IPS-20b (cell line): Measurements from ENCODE around the gene CZIB.
A peak's percentile ranks its signal among the peaks of the same experiment; 100 is the strongest.
"Not testable (repeated sequence)": the region's sequence is repeated elsewhere in the genome, so short reads cannot be mapped to it uniquely, and the experiment has no call there.

Experiments used
- H3K27ac ChIP-seq: one replicate; pipeline ENCODE4 v1.5.1; 2013; ENCODE audit warnings: low read length
- H3K27me3 ChIP-seq: 2 replicates; pipeline ENCODE4 v1.6.1; 2013; ENCODE audit warnings: mild to moderate bottlenecking, low read length, inconsistent platforms; ENCODE audit not compliant: insufficient read depth
- H3K36me3 ChIP-seq: 2 replicates; pipeline ENCODE4 v1.6.1; 2013; ENCODE audit warnings: low read depth, mild to moderate bottlenecking, inconsistent platforms, low read length, moderate library complexity; ENCODE audit not compliant: insufficient read depth
- H3K4me1 ChIP-seq: 2 replicates; pipeline ENCODE4 v1.6.1; 2013; ENCODE audit warnings: mild to moderate bottlenecking, control low read depth, inconsistent platforms, low read length, moderate library complexity; ENCODE audit not compliant: insufficient read depth
- H3K4me3 ChIP-seq: 2 replicates; pipeline ENCODE4 v1.5.1; 2013; ENCODE audit warnings: mild to moderate bottlenecking, low read length, inconsistent platforms
- H3K9ac ChIP-seq: 2 replicates; pipeline ENCODE4 v1.6.1; 2013; ENCODE audit warnings: low read depth, mild to moderate bottlenecking, inconsistent platforms, low read length, moderate library complexity
- H3K9me3 ChIP-seq: 2 replicates; pipeline ENCODE4 v1.6.1; 2013; ENCODE audit warnings: mild to moderate bottlenecking, low read depth, low read length, inconsistent platforms; ENCODE audit not compliant: insufficient read depth

CZIB gene

GRCh38 chr1:53198241-53198651 is 22.2 kb downstream of the CZIB start:
- peaks cover 10% of the 10 kb centered on the region; the same call in 1 of the 2 replicates for H3K4me1 ChIP-seq

GRCh38 chr1:53197291-53198200 is 22.9 kb downstream of the CZIB start:
- peak overlapping the region; percentile 96 for H3K9ac ChIP-seq
- H3K36me3 ChIP-seq = peaks cover 18% of the 10 kb centered on the region
- peak overlapping the region; percentile 97 for H3K4me3 ChIP-seq

More at GRCh38 chr1:53198241-53198651, 22.2 kb downstream of the CZIB start:
- H3K4me3 ChIP-seq = peak overlapping the region; percentile 97; the same call in 1 of the 2 replicates
- H3K9me3 ChIP-seq = no peaks in the 10 kb centered on the region
- no peak overlapping the region for H3K27ac ChIP-seq
- H3K9ac ChIP-seq = no peak overlapping the region; the same call in 1 of the 2 replicates
- H3K36me3 ChIP-seq = peaks cover 25% of the 10 kb centered on the region
- H3K27me3 ChIP-seq = peaks cover 12% of the 10 kb centered on the region

DNA sequence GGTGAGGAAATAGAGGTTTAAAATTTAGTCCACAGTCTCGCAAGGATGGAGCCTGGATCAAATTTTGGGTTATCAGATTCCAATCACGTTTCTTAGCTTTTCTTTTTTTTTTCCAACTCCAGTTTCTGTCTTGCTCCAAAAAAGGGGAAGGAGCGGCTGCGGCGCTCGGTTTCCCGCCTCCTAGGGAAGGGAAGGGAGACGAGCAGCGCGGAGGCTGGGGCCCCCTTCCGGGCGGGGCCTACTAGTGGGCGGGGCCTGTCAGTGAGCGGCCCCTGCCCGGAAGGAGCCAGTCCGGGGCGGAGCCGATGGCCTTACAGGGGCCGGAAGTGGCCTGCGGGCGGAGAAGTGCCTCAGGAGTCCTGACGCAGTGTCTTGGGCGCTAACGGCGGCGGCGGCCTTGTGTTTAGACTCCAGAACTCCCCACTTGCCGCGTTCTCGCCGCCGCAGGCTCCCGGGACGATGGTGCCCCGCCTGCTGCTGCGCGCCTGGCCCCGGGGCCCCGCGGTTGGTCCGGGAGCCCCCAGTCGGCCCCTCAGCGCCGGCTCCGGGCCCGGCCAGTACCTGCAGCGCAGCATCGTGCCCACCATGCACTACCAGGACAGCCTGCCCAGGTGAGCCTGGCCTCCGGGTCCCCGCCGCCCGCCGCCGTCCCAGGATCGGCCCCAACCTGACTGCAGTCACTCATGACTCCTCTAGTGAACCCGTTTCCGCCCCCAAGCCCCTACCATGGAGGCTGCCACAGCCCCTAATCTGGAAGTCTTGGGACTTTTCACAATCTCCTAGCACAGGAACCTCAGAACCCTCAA is 23.7 kb downstream of the CZIB start, which contains the start of gene CPT2:
Gene CPT2, plus strand, starts transcription at position 340 of the 806 bp plus-strand sequence. Its CDS starts 120 bp downstream, at position 460.
- H3K9me3 ChIP-seq = no peaks in the 10 kb centered on the region
- peak within 1 kb of the TSS; percentile 67 for H3K27ac ChIP-seq
- H3K4me1 ChIP-seq = peaks cover 10% of the 10 kb centered on the region; the same call in 1 of the 2 replicates
- H3K27me3 ChIP-seq = peaks cover 12% of the 10 kb centered on the region
- H3K9ac ChIP-seq = peak within 1 kb of the TSS; percentile 96
- 0 out of 2 replicates have a peak, but pooled peaks cover 9% of the 10 kb centered on the region for H3K36me3 ChIP-seq
- H3K4me3 ChIP-seq = peak within 1 kb of the TSS; percentile 97

More at GRCh38 chr1:53197291-53198200, 22.9 kb downstream of the CZIB start:
- Histone ChIP-seq H3K4me1 (peaks cover 10% of the 10 kb centered on the region; the same call in 1 of the 2 replicates), H3K9me3 (no peaks in the 10 kb centered on the region), H3K27me3 (peaks cover 12% of the 10 kb centered on the region), H3K27ac (peak overlapping the region; percentile 67)

GRCh38 chr1:53196017-53196484 is 24.4 kb downstream of the CZIB start:
- Histone ChIP-seq H3K27me3 (peaks cover 12% of the 10 kb centered on the region), H3K36me3 (0 out of 2 replicates have a peak, but pooled peaks cover 3% of the 10 kb centered on the region), H3K4me1 (peaks cover 10% of the 10 kb centered on the region; the same call in 1 of the 2 replicates), H3K9me3 (no peaks in the 10 kb centered on the region), H3K4me3 (peak overlapping the region; percentile 97), H3K9ac (peak overlapping the region; percentile 96; the same call in 1 of the 2 replicates), H3K27ac (no peak overlapping the region)

DNA sequence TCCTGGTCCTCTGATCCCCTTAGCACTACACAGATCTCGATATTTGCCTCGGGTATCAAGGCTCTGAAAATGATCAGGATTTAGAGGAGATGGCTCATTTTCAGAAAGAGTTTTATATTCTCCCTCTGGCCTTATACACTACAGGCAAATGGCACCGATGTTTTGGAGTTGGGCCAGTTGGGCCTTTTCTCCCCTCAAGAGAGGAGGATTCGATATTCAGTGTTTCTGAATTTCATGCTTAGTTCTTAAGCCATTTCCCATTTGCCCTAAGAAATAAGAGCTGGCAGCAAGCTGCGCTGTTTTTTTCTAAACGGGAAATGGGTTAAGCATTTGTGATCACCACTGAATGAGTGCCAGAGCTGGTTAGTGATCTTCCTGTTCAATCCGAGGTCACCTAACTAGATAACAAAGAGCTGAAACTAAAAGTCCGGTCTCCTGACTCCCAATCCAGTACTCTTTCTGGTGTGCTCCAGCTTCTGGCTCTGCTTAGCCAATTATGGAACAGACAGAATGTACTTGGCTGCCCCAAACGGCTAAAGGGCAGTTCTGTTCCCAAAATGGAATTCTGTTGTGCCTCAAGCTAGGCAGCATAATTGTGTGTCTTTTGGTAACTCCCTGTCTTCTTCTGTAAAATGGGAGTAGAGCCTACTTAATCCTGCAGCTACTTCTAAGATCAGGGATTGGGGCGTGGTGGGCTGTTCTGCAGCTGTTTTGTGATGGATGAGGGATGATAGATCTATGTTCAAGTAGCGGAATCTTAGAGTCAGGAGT is 25.0 kb downstream of the CZIB start:
- H3K9ac ChIP-seq = peak overlapping the region; percentile 96; the same call in 1 of the 2 replicates
- H3K27ac ChIP-seq = no peak overlapping the region
- peaks cover 12% of the 10 kb centered on the region for H3K27me3 ChIP-seq
- H3K9me3 ChIP-seq = no peaks in the 10 kb centered on the region
- H3K36me3 ChIP-seq = no peaks in the 10 kb centered on the region
- H3K4me3 ChIP-seq = no peak overlapping the region
- peaks cover 10% of the 10 kb centered on the region; the same call in 1 of the 2 replicates for H3K4me1 ChIP-seq

DNA sequence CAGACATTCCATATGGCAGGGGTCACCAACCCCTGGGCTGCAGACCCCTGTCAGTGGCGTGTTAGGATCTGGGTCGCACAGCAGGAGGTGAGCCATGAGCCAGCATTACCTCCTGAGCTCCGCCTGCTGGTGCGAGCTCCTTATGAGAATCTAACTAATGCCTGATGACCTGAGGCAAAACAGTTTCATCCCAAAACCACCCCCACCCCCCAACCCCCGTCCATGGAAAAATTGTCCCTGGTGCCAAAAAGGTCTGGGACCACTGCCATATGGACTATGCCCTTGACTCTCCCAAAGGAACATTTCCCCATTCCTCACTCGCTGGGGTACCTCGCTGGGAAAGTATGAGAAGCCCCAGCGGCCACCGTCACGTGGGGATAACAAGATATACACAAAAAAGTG is 30.2 kb downstream of the CZIB start:
- peaks cover 1% of the 10 kb centered on the region; the same call in 1 of the 2 replicates for H3K27me3 ChIP-seq
- H3K9me3 ChIP-seq = no peaks in the 10 kb centered on the region
- no peak overlapping the region for H3K27ac ChIP-seq
- no peak overlapping the region for H3K9ac ChIP-seq
- no peaks in the 10 kb centered on the region for H3K4me1 ChIP-seq
- H3K4me3 ChIP-seq = no peak overlapping the region
- no peaks in the 10 kb centered on the region for H3K36me3 ChIP-seq

DNA sequence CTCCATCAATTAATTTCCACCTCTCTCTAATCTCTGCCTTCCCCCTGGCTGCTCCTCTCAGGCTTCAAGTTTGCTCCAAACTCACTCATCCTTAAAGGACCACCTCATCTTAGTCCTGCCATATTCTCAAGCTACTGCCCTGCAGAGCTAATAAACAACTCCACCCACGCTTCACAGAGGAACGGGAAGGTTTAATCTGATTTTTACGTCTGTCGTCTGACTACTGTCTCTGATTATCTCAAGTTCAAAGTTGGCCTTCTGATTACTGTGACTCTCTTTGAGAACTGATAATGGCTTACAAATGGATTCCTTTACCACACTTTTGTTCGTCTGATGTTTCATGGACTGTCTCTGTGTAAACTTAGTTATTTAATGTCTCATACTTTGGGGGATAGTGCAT is 31.4 kb downstream of the CZIB start:
- Histone ChIP-seq H3K4me1 (no peaks in the 10 kb centered on the region), H3K27ac (no peak overlapping the region), H3K4me3 (no peak overlapping the region), H3K36me3 (no peaks in the 10 kb centered on the region), H3K9ac (no peak overlapping the region), H3K9me3 (no peaks in the 10 kb centered on the region), H3K27me3 (no peaks in the 10 kb centered on the region)

- Histone ChIP-seq H3K9ac (no peak overlapping the region), H3K9me3 (no peaks in the 10 kb centered on the region), H3K27me3 (no peaks in the 10 kb centered on the region), H3K4me1 (no peaks in the 10 kb centered on the region), H3K36me3 (no peaks in the 10 kb centered on the region), H3K4me3 (no peak overlapping the region), H3K27ac (no peak overlapping the region)
Measured at GRCh38 chr1:53188099-53188498, 32.3 kb downstream of the CZIB start.

- Histone ChIP-seq H3K27ac (no peak overlapping the region), H3K9ac (no peak overlapping the region), H3K36me3 (no peaks in the 10 kb centered on the region), H3K4me3 (no peak overlapping the region), H3K9me3 (no peaks in the 10 kb centered on the region), H3K27me3 (no peaks in the 10 kb centered on the region), H3K4me1 (no peaks in the 10 kb centered on the region)
Measured at GRCh38 chr1:53187401-53187800, 33.0 kb downstream of the CZIB start.

- Histone ChIP-seq H3K4me3 (no peak overlapping the region), H3K9ac (no peak overlapping the region), H3K36me3 (no peaks in the 10 kb centered on the region), H3K4me1 (no peaks in the 10 kb centered on the region), H3K27me3 (no peaks in the 10 kb centered on the region), H3K27ac (no peak overlapping the region), H3K9me3 (no peaks in the 10 kb centered on the region)
Measured at GRCh38 chr1:53186533-53186932, 33.9 kb downstream of the CZIB start.

DNA sequence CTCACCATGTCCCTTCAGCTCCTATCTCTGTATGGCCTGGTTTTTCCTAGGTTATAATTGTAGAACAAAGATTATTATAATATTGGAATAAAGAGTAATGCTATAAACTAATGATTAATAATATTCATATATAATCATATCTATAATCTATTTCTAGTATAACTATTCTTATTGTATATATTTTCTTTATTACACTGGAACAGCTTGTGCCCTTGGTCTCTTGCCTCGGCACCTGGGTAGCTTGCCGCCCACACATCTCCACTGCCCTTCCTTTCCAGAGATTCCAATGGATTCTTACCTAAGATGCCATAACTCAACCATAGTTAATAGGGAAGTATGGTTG is 34.5 kb downstream of the CZIB start:
- not testable (repeated sequence) for H3K9me3 ChIP-seq, H3K4me3 ChIP-seq, H3K27ac ChIP-seq, H3K27me3 ChIP-seq, H3K9ac ChIP-seq, H3K4me1 ChIP-seq, H3K36me3 ChIP-seq
